DMS 273 treated with DMSO at 0.1 percent for 48 hours (cell line): ENCODE data around the gene DERA.
"Not testable (repeated sequence)": the region's sequence is repeated elsewhere in the genome, so short reads cannot be mapped to it uniquely, and the experiment has no call there.

Source experiments
- DNase-seq: peaks from one replicate; lab custom pipeline; 2025; lab: John Stamatoyannopoulos, UW

The DERA gene

GRCh38 chr12:15904378-15904920 lies 6.7 kb upstream of the DERA start:
- DNase-seq = no peak

GRCh38 chr12:15910468-15910863 lies 666 bp upstream of the DERA start:
- no peak for DNase-seq

- not testable (repeated sequence) for DNase-seq
Observed at GRCh38 chr12:15911931-15912330, 799 bp downstream of the DERA start.

GRCh38 chr12:15914131-15914530 lies 3.0 kb downstream of the DERA start:
- DNase-seq = not testable (repeated sequence)

GRCh38 chr12:15918066-15918465 lies 6.9 kb downstream of the DERA start:
- DNase-seq = no peak

GRCh38 chr12:15919418-15919817 lies 8.3 kb downstream of the DERA start:
- no peak for DNase-seq

- no peak for DNase-seq
Observed at GRCh38 chr12:15924956-15925355, 13.8 kb downstream of the DERA start.

GRCh38 chr12:15928346-15928745 lies 17.2 kb downstream of the DERA start:
- no peak for DNase-seq

GRCh38 chr12:15928870-15929571 lies 17.9 kb downstream of the DERA start:
- no peak for DNase-seq

- peak; percentile 4 for DNase-seq
Observed at GRCh38 chr12:15931590-15932053, 20.5 kb downstream of the DERA start.

GRCh38 chr12:15932327-15932726 lies 21.2 kb downstream of the DERA start:
- DNase-seq = no peak

- DNase-seq = no peak
Observed at GRCh38 chr12:15932971-15933370, 21.8 kb downstream of the DERA start.

- DNase-seq = no peak
Observed at GRCh38 chr12:15933751-15934150, 22.6 kb downstream of the DERA start.

- DNase-seq = no peak
Observed at GRCh38 chr12:15936751-15937150, 25.6 kb downstream of the DERA start.

GRCh38 chr12:15937902-15938301 lies 26.8 kb downstream of the DERA start:
- DNase-seq = no peak

GRCh38 chr12:15939111-15939510 lies 28.0 kb downstream of the DERA start:
- no peak for DNase-seq

- no peak for DNase-seq
Observed at GRCh38 chr12:15942475-15942874, 31.3 kb downstream of the DERA start.

- DNase-seq = not testable (repeated sequence)
Observed at GRCh38 chr12:15943519-15943918, 32.4 kb downstream of the DERA start.

GRCh38 chr12:15948461-15948860 lies 37.3 kb downstream of the DERA start:
- not testable (repeated sequence) for DNase-seq

GRCh38 chr12:15955281-15955680 lies 44.1 kb downstream of the DERA start:
- no peak for DNase-seq

GRCh38 chr12:15956010-15956409 lies 44.9 kb downstream of the DERA start:
- DNase-seq = no peak

GRCh38 chr12:15956413-15957185 lies 45.5 kb downstream of the DERA start:
- no peak for DNase-seq

GRCh38 chr12:15962760-15963159 lies 51.6 kb downstream of the DERA start:
- DNase-seq = no peak
